ENCODE data around the gene IKZF4.

- no peak for TF ChIP-seq CTCF (conservative IDR thresholded peaks at IDR 0.05; ENCODE audit: low read depth, low read length)
- no peak for TF ChIP-seq EZH2 (IDR thresholded peaks at IDR 0.05; ENCODE audit: low read length, unreplicated experiment)
These were observed 17.3 kb downstream of the IKZF4 start for GRCh38 chr12:56038022-56038655.

Measured in PC-3 (cell line).